RWPE1 (cell line): Measurements from ENCODE around the gene NUAK1.

ENCODE experiments used
- CTCF ChIA-PET: fragments of 350-600 bp; sonication (Branson Sonifier 250); formaldehyde crosslinking; extraction: SDS; loops from one replicate; lab custom pipeline; 2021; lab: Yijun Ruan, JAX
- POLR2A ChIA-PET: fragments of 400-600 bp; formaldehyde crosslinking; extraction: SDS; loops from one replicate; lab custom pipeline; 2020; ENCODE audit warnings: antibody characterized with exemption; ENCODE audit not compliant: low non-redundant PET; lab: Yijun Ruan, JAX
- DNase-seq: peaks from one replicate; pipeline ENCODE4 v3.0.0; 2012; ENCODE audit warnings: low spot score
- H3K27ac ChIP-seq: fragments of 450-650 bp; 2 replicates; pipeline ENCODE4 v1.5.1; 2017
- TF ChIP-seq, protein P1 (sequence below): fragments of 450-650 bp; conservative IDR thresholded peaks from 2 replicates; pipeline ENCODE4 v1.5.1; 2017; ENCODE audit warnings: low read depth, mild to moderate bottlenecking

The NUAK1 gene

GRCh38 chr12:106109168-106109910 is 29.4 kb downstream of the NUAK1 start:
- no peak overlapping the region for H3K27ac ChIP-seq
- POLR2A ChIA-PET: interaction anchor here (0.7 kb wide), 1 partner anchor 775 kb away, joined by 3 read pairs; no protein-coding TSS in a partner anchor
- DNase-seq: no peak
- CTCF ChIA-PET: no interaction called here
- TF ChIP-seq, protein P1, sequence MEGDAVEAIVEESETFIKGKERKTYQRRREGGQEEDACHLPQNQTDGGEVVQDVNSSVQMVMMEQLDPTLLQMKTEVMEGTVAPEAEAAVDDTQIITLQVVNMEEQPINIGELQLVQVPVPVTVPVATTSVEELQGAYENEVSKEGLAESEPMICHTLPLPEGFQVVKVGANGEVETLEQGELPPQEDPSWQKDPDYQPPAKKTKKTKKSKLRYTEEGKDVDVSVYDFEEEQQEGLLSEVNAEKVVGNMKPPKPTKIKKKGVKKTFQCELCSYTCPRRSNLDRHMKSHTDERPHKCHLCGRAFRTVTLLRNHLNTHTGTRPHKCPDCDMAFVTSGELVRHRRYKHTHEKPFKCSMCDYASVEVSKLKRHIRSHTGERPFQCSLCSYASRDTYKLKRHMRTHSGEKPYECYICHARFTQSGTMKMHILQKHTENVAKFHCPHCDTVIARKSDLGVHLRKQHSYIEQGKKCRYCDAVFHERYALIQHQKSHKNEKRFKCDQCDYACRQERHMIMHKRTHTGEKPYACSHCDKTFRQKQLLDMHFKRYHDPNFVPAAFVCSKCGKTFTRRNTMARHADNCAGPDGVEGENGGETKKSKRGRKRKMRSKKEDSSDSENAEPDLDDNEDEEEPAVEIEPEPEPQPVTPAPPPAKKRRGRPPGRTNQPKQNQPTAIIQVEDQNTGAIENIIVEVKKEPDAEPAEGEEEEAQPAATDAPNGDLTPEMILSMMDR: no peak

DNA sequence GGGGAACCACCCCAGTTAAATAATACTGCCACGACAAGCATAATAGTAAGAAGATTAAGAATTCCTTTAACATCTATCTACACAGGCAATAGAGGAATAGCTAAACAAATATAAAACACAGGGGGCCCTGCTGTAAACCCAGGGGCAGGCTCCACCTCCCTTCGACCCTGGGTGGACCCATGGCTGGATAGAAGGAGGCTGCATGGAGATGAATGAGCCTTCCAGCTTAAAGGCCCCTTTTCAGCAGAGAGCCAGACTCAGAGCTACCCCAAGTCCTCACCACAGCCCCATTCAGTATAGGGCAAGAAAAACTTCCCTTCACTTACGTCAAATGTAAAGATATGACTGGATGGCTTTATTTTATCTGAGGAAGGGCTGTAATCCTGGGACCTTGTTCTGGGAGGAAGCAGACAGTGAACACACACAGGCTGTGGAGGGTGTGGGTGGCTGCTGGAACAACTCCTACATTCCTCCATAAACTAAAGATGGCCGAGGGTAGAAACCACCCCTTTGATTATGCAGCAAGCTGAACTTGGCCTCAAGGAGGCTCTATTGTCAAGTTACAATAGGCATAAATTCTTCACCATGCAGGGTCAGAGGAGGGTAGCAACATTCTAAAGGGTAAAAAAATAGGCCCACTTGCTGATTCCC is 30.4 kb downstream of the NUAK1 start:
- POLR2A ChIA-PET: interaction anchor here (0.7 kb wide), 1 partner anchor 774 kb away, joined by 3 read pairs; no protein-coding TSS in a partner anchor
- H3K27ac ChIP-seq: peak overlapping the region; percentile 33; the same call in 1 of the 2 replicates
- no peak for DNase-seq
- CTCF ChIA-PET: interaction anchor here (0.6 to 1.1 kb wide), 2 partner anchors 27 to 44 kb away, joined by 3 to 6 read pairs; no protein-coding TSS in a partner anchor
- TF ChIP-seq, protein P1: no peak

DNA sequence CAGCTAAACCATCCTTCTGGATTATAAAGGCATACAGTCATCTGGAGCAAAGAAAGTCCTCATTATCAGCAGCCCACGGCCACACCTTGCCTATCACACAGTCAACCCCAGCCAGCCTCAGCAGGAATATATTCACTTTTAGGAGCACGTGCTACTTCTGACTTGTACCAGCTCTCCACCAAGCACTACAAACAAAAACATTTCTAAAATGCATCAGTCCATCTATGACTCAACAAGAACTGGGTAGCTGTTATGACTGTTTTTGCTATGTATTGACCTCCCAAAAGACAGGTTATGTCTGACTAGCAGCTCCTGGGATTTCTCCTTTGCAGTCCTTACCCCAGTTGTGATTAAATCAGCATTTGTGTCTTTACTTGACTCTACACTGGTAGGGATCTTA is 31.2 kb downstream of the NUAK1 start:
- DNase-seq: no peak
- TF ChIP-seq, protein P1: no peak
- ChIA-PET POLR2A (no interaction called here), CTCF (interaction anchor here (0.5 to 1.2 kb wide), 3 partner anchors 28 to 39 kb away, joined by 3 to 6 read pairs (median 4); no protein-coding TSS in a partner anchor)
- H3K27ac ChIP-seq: peak overlapping the region; percentile 68

GRCh38 chr12:106106892-106107291 is 31.9 kb downstream of the NUAK1 start:
- TF ChIP-seq, protein P1: no peak

DNA sequence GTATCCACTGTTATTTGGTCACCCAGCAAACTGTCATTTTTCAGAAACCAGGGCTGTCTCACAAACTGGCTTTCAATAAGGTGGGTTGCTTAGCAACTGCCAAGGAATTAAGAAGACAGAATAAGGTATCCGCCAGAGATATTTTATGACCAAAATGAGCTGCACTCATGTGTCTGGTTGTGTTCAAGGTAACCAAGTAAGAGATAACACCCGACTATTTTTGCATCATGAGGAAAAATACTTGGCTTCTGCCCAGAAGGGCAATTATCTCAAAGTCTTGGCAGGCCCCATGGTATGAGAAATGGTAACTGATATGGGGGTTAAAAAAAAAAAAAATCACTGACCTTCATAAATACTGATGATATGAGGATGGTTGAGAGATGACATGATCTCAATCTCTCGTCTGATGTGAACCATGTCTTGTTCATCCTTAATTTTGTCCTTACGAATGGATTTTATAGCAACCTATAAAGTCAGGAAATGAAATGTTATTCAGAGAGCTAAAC is 32.6 kb downstream of the NUAK1 start:
- CTCF ChIA-PET: interaction anchor here (0.6 kb wide), 1 partner anchor 32 kb away, joined by 3 read pairs; the partner anchor contains the start of gene NUAK1
- no peak for DNase-seq
- no peak overlapping the region for H3K27ac ChIP-seq
- POLR2A ChIA-PET: no interaction called here
- TF ChIP-seq, protein P1: no peak

More at GRCh38 chr12:106106892-106107291, 31.9 kb downstream of the NUAK1 start:
- POLR2A ChIA-PET: no interaction called here
- DNase-seq: peak; percentile 30
- CTCF ChIA-PET: interaction anchor here (0.6 to 1.2 kb wide), 2 partner anchors 32 to 39 kb away, joined by 3 to 4 read pairs; partner anchors contain the start of gene NUAK1
- H3K27ac ChIP-seq: peak overlapping the region; percentile 68

- TF ChIP-seq, protein P1: no peak
- DNase-seq: no peak
- CTCF ChIA-PET: no interaction called here
- no peak overlapping the region for H3K27ac ChIP-seq
- POLR2A ChIA-PET: no interaction called here
Observed at GRCh38 chr12:106101803-106102202, 37.0 kb downstream of the NUAK1 start.
